Measurements from ENCODE around the gene SPATC1L.

Gene SPATC1L

DNA sequence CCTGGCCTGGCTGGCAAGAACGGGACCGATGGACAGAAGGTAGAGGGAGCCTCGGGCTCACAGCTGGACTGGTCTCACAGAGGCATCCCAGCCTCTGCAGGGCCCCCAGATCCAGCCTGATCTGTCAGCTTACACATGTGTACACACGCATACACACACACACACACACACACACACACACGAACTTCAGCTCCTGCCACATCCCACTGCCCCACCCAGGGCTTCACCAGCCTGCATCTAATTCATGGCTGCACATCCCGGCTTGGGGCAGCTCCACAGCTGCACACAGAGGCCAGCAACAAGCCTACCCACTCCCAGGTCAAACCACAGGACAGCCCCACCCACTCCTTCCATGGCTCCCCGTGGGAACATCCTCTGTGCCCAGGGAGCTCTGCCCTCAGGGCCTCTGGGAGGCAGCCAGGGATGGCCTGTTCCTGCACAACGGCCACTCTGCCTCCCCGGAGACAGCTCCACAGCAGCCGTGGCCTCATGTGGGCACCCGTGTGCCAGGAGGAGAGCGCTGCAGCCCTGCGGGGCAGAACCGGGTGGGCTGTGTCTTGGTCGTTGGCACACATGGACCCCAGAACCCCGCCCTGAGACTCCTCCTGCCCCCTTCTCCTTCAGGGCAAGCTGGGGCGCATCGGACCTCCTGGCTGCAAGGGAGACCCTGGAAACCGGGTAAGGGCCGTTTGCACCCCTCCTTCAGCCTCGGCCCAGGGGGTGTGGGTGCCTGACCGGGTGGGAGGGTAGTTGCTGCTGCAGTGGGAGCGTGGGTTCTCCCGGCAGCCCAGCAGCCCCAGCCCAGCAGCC, 67.3 kb downstream of the SPATC1L start:
- TF ChIP-seq, protein P1, sequence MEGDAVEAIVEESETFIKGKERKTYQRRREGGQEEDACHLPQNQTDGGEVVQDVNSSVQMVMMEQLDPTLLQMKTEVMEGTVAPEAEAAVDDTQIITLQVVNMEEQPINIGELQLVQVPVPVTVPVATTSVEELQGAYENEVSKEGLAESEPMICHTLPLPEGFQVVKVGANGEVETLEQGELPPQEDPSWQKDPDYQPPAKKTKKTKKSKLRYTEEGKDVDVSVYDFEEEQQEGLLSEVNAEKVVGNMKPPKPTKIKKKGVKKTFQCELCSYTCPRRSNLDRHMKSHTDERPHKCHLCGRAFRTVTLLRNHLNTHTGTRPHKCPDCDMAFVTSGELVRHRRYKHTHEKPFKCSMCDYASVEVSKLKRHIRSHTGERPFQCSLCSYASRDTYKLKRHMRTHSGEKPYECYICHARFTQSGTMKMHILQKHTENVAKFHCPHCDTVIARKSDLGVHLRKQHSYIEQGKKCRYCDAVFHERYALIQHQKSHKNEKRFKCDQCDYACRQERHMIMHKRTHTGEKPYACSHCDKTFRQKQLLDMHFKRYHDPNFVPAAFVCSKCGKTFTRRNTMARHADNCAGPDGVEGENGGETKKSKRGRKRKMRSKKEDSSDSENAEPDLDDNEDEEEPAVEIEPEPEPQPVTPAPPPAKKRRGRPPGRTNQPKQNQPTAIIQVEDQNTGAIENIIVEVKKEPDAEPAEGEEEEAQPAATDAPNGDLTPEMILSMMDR (conservative IDR thresholded peaks at IDR 0.05) = no peak
- TF ChIP-seq ZFX (IDR thresholded peaks at IDR 0.05) = no peak

DNA sequence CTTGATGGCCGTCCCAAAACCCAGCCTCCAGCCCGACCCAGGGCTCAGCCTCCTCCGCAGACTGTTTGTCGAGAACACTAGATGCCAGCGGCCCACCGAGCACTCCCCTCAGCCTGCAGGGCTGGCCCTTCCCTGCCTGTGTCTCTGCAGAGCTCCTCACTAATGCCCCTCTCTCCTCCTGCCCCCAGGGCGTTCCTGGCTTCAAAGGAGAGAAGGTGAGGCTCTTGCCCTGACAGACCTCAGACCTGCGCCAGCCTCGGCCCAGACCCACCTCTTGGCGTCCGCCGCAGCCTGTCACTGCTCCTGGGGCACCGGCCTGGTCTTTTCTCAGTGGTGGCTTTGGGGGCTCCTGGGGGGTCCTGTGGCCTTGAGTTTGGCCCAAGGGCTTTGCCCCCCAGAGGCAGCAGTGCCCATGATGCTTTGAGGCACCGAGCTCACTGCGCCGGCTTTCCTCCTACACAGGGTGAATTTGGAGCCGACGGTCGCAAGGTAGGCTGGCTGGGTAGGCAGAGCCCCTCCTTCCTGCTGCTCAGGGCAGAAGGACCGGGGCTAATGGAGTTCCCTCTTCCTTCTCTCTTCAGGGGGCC, 68.0 kb downstream of the SPATC1L start:
- TF ChIP-seq, protein P1 (conservative IDR thresholded peaks at IDR 0.05) = no peak
- TF ChIP-seq ZFX (IDR thresholded peaks at IDR 0.05) = no peak
- H3K27ac ChIP-seq = no peak overlapping the region

More for the DNA sequence above, 67.3 kb downstream of the SPATC1L start:
- no peak overlapping the region for H3K27ac ChIP-seq

DNA sequence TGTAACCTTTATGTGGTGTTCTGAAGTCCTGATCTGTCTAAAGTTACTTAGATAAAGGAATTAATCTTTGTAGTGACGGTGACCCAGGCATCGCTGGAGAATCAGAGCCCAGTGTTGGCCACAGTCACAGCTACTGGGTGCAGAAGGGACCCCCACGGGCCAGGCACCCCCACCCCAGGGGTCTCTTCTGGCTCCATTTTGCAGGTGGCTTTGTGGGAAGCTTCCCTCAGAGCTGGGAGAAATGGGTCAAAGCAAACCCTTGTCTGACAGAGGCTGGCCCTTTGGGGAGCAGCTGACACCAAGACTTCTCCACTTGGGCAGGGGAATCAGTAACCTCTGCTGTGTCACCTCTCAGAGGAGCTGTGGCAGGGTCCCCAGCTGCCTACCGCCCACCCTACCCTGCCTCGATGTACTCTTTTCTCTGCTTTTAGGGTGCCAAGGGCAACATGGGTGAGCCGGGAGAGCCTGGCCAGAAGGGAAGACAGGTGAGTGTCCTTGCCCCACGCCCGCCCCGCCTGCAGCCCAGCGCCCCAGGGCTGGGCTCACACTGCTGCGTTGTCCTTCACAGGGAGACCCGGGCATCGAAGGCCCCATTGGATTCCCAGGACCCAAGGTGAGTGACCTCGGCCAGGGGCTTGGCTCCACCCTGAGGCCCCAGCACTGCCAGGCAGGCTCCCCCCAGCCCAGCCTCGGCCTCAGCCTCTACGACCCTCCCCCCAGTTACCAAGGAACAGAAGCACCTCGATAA, 68.6 kb downstream of the SPATC1L start:
- TF ChIP-seq, protein P1 (conservative IDR thresholded peaks at IDR 0.05) = no peak
- H3K27ac ChIP-seq = no peak overlapping the region

DNA sequence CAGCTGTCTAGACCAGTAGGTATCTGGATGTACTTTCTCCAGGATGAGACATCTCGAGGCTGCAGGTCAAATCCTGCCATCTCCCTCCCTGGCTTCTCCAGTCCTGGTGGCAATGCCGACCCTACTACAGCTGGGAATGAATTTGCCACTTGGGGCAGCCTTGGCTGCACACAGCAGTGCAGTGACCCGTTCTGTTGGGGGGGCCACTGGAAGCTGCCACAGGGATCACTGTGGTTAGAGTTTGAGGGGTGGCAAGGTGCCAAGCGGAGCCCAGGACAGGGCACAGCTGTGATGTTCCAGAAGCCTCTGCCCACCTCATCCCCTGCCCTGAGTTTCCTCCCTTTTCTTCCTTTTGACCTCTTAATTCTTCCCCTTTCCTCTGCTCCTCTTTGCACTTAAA, 69.3 kb downstream of the SPATC1L start:
- TF ChIP-seq, protein P1 (conservative IDR thresholded peaks at IDR 0.05) = no peak
- TF ChIP-seq ZFX (IDR thresholded peaks at IDR 0.05) = no peak
- H3K27ac ChIP-seq = no peak overlapping the region

DNA sequence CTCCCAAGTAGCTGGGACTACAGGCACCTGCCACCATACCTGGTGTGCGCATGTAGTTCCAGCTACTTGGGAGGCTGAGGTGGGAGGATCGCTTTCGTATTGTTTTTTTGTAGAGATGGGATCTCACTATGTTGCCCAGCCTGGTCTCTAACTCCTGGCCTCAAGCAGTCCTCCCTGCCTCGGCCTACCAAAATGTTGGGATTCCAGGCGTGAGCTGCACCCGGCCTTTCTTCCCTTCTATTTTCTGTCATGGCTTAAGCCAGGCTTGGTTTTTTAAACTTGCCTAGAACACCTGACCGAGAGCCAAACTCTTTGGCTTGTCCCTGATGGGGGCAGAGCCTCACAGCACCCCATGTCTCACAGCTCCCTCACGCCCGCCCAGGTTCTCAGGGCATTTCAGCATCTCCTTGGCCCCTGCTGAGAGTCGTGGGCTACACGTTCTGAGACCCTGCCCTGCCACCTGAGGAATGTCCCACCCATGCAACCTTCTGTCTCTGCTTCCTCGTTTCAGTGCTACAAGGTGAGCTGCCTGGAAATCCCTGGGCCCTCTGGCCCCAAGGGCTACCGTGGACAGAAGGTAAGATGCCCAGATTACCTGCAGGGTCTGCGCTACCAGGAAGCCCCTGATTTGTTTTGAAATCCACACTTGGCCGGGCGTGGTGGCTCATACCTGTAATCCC, 70.6 kb downstream of the SPATC1L start:
- no peak overlapping the region for H3K27ac ChIP-seq
- TF ChIP-seq ZFX (IDR thresholded peaks at IDR 0.05) = no peak

DNA sequence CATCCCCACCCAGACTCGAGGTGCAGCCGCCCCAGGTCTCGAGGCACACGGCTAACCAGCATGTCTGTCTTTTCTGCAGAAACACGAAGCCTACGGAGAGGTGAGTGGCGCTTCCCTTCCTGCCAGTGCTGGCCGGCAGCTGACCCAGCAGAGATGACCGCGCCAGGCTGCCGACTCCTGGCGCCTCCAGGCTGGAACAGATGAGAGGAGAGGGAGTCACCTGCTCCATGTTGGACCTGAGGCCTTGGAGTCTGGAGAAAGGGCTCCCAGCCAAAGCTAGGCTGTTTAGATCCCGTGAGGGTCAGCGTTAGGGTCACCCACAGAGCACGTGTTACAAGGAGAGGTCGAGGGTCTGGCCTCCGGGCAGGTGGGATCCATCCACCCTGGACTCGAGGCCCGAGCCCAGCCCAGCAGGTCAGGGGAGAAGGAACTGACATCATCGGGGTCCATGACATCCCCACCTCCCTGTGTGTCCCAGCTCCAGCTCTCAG, 71.5 kb downstream of the SPATC1L start:
- H3K27ac ChIP-seq = no peak overlapping the region
- TF ChIP-seq, protein P1 (conservative IDR thresholded peaks at IDR 0.05) = no peak
- TF ChIP-seq ZFX (IDR thresholded peaks at IDR 0.05) = no peak

DNA sequence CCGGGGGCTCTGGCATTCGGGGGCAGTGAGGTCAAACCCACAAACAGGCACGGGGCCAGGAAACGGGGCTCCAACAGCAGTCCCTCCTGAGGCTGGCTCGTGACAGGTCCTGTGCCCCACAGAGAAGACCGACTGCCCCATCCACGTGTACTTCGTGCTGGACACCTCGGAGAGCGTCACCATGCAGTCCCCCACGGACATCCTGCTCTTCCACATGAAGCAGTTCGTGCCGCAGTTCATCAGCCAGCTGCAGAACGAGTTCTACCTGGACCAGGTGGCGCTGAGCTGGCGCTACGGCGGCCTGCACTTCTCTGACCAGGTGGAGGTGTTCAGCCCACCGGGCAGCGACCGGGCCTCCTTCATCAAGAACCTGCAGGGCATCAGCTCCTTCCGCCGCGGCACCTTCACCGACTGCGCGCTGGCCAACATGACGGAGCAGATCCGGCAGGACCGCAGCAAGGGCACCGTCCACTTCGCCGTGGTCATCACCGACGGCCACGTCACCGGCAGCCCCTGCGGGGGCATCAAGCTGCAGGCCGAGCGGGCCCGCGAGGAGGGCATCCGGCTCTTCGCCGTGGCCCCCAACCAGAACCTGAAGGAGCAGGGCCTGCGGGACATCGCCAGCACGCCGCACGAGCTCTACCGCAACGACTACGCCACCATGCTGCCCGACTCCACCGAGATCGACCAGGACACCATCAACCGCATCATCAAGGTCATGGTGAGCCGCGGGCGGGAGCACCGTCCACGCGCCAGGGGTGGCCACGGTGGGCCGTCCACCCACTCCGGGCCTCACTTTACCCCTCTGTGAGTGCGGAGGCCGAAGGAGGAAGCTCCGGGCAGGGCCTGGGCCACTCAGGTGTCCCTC, 72.2 kb downstream of the SPATC1L start:
- H3K27ac ChIP-seq = no peak overlapping the region
- no peak for TF ChIP-seq ZFX (IDR thresholded peaks at IDR 0.05)
- TF ChIP-seq, protein P1 (conservative IDR thresholded peaks at IDR 0.05) = no peak

Measured in C4-2B (cell line).